ENCODE measurements around the gene SUCLG2. TPM values are rescaled to one million over a fixed set of nuclear protein-coding genes. Genes with fewer than 3 reads are reported as not detected.

SUCLG2 gene
- total and polyA plus RNA-seq, 4 donors = 34.3 to 68.4 (median 44.3) TPM

- H3K36me3 ChIP-seq (ENCODE audit: control insufficient read depth in 4 of 4, insufficient read depth in 4 of 4, low read length in 4 of 4) = no peaks in the 10 kb centered on the region
- H3K9ac ChIP-seq (ENCODE audit: insufficient read depth in 1 of 2, low read length in 2 of 2) = no peak overlapping the region
- no peak overlapping the region for H3K27ac ChIP-seq (ENCODE audit: low read depth in 1 of 2, low read length in 1 of 2)
- no peak overlapping the region for H3K4me3 ChIP-seq
- DNase-seq (no peak), ATAC-seq (ENCODE audit: insufficient read depth, low FRiP score) (no peak)
- peaks cover 0 to 8% (median 2%) of the 10 kb centered on the region in 5 donors for H3K4me1 ChIP-seq (ENCODE audit: control insufficient read depth in 5 of 5, insufficient read depth in 5 of 5, low read length in 5 of 5)
- H3K27me3 ChIP-seq (ENCODE audit: control insufficient read depth in 3 of 3, insufficient read depth in 3 of 3, low read length in 2 of 3) = no peaks in the 10 kb centered on the region
- TF ChIP-seq CTCF (IDR thresholded peaks at IDR 0.05; ENCODE audit: control extremely low read depth, extremely low read depth) = no peak
- 87 to 91% methylated on average over 3 of the region's 3 CpGs for WGBS, 2 donors
- H3K9me3 ChIP-seq (ENCODE audit: control insufficient read depth in 4 of 4, insufficient read depth in 3 of 4, low read length in 3 of 4) = no peaks in the 10 kb centered on the region
Measured at GRCh38 chr3:67484085-67484484, 170.3 kb downstream of the SUCLG2 start.

- WGBS, 2 donors = 74 to 77% methylated on average over 4 of the region's 4 CpGs
- Histone ChIP-seq H3K27me3 (ENCODE audit: control insufficient read depth in 3 of 3, insufficient read depth in 3 of 3, low read length in 2 of 3) (no peaks in the 10 kb centered on the region), H3K36me3 (ENCODE audit: control insufficient read depth in 4 of 4, insufficient read depth in 4 of 4, low read length in 4 of 4) (peaks cover 0 to under 1% (median 0%) of the 10 kb centered on the region in 4 donors), H3K4me3 (no peak overlapping the region), H3K27ac (ENCODE audit: low read depth in 1 of 2, low read length in 1 of 2) (no peak overlapping the region), H3K9me3 (ENCODE audit: control insufficient read depth in 4 of 4, insufficient read depth in 3 of 4, low read length in 3 of 4) (no peaks in the 10 kb centered on the region), H3K9ac (ENCODE audit: insufficient read depth in 1 of 2, low read length in 2 of 2) (no peak overlapping the region), H3K4me1 (ENCODE audit: control insufficient read depth in 5 of 5, insufficient read depth in 5 of 5, low read length in 5 of 5) (peaks cover 0 to 2% (median 0%) of the 10 kb centered on the region in 5 donors)
- ATAC-seq (ENCODE audit: insufficient read depth, low FRiP score) = no peak
- TF ChIP-seq CTCF (IDR thresholded peaks at IDR 0.05; ENCODE audit: control extremely low read depth, extremely low read depth) = no peak
- DNase-seq = no peak
Measured at GRCh38 chr3:67481126-67481525, 173.3 kb downstream of the SUCLG2 start.

- Histone ChIP-seq H3K9ac (ENCODE audit: insufficient read depth in 1 of 2, low read length in 2 of 2) (no peak overlapping the region), H3K36me3 (ENCODE audit: control insufficient read depth in 4 of 4, insufficient read depth in 4 of 4, low read length in 4 of 4) (peaks cover 0 to 4% (median under 1%) of the 10 kb centered on the region in 4 donors), H3K27ac (ENCODE audit: low read depth in 1 of 2, low read length in 1 of 2) (no peak overlapping the region), H3K9me3 (ENCODE audit: control insufficient read depth in 4 of 4, insufficient read depth in 3 of 4, low read length in 3 of 4) (no peaks in the 10 kb centered on the region), H3K4me1 (ENCODE audit: control insufficient read depth in 5 of 5, insufficient read depth in 5 of 5, low read length in 5 of 5) (peaks cover 0 to 2% (median 0%) of the 10 kb centered on the region in 5 donors), H3K27me3 (ENCODE audit: control insufficient read depth in 3 of 3, insufficient read depth in 3 of 3, low read length in 2 of 3) (no peaks in the 10 kb centered on the region), H3K4me3 (no peak overlapping the region)
- no peak for TF ChIP-seq CTCF (IDR thresholded peaks at IDR 0.05; ENCODE audit: control extremely low read depth, extremely low read depth)
- DNase-seq = no peak
- 97% methylated on average over 7 of the region's 7 CpGs for WGBS, 2 donors
- ATAC-seq (ENCODE audit: insufficient read depth, low FRiP score) = no peak
Measured at GRCh38 chr3:67478423-67478822, 176.0 kb downstream of the SUCLG2 start.

- H3K4me1 ChIP-seq (ENCODE audit: control insufficient read depth in 5 of 5, insufficient read depth in 5 of 5, low read length in 5 of 5) = no peaks in the 10 kb centered on the region
- H3K36me3 ChIP-seq (ENCODE audit: control insufficient read depth in 4 of 4, insufficient read depth in 4 of 4, low read length in 4 of 4) = peaks cover 0 to 4% (median under 1%) of the 10 kb centered on the region in 4 donors
- 97% methylated on average over 4 of the region's 4 CpGs for WGBS, 2 donors
- ATAC-seq (ENCODE audit: insufficient read depth, low FRiP score) = no peak
- no peak overlapping the region for H3K9ac ChIP-seq (ENCODE audit: insufficient read depth in 1 of 2, low read length in 2 of 2)
- no peak overlapping the region for H3K27ac ChIP-seq (ENCODE audit: low read depth in 1 of 2, low read length in 1 of 2)
- H3K9me3 ChIP-seq (ENCODE audit: control insufficient read depth in 4 of 4, insufficient read depth in 3 of 4, low read length in 3 of 4) = no peaks in the 10 kb centered on the region
- no peak overlapping the region for H3K4me3 ChIP-seq
- no peaks in the 10 kb centered on the region for H3K27me3 ChIP-seq (ENCODE audit: control insufficient read depth in 3 of 3, insufficient read depth in 3 of 3, low read length in 2 of 3)
- TF ChIP-seq CTCF (IDR thresholded peaks at IDR 0.05; ENCODE audit: control extremely low read depth, extremely low read depth) = no peak
- DNase-seq = no peak
Measured at GRCh38 chr3:67474311-67474710, 180.1 kb downstream of the SUCLG2 start.
